Naive thymus-derived CD8-positive, alpha-beta T cell (primary cell): Measurements from ENCODE around the gene FAM118A. TPM values are rescaled to one million over a fixed set of nuclear protein-coding genes. Genes with fewer than 3 reads are reported as not detected.
"Not testable (repeated sequence)": the region's sequence is repeated elsewhere in the genome, so short reads cannot be mapped to it uniquely, and the experiment has no call there.

Experiments
- ATAC-seq, 2 donors: fragments of 150-1000 bp; cut with Tn5 transposase in 1 of 2; sonication (Bioruptor Pico), chemical (Tn5 transposase) in 1 of 2; 1 replicate in 1 of 2; 2 replicates in 1 of 2; pipeline ENCODE4 v1.10.0; 2021; ENCODE audit warnings: mild to moderate bottlenecking in 2 of 2, moderate library complexity in 2 of 2
- POLR2A ChIA-PET: fragments of 350-600 bp; sonication (Branson Sonifier 250); formaldehyde crosslinking; loops from one replicate; lab custom pipeline; 2021; ENCODE audit warnings: antibody characterized with exemption; lab: Charles Lee
- DNase-seq, 10 donors: peaks; one replicate each; pipeline versions ENCODE4 v3.0.0 to v3.0.0-alpha.2; 2020 to 2022
- H3K27ac Mint-ChIP-seq, 10 donors: one replicate each; pipeline ENCODE4 v1.8.0; 2020 to 2022; ENCODE audit warnings: mild to moderate bottlenecking in 10 of 10, mixed read lengths in 10 of 10, moderate library complexity in 4 of 10, inconsistent platforms in 1 of 10
- H3K27me3 Mint-ChIP-seq, 5 donors: one replicate each; pipeline ENCODE4 v1.8.0; 2021 to 2022; ENCODE audit warnings: mixed read lengths in 5 of 5
- H3K36me3 Mint-ChIP-seq, 3 donors: one replicate each; pipeline ENCODE4 v1.8.0; 2020 to 2022; ENCODE audit warnings: mixed read lengths in 3 of 3, mild to moderate bottlenecking in 2 of 3, inconsistent platforms in 1 of 3
- H3K4me1 Mint-ChIP-seq, 4 donors: one replicate each; pipeline ENCODE4 v1.8.0; 2021 to 2022; ENCODE audit warnings: mixed read lengths in 4 of 4
- H3K4me3 Mint-ChIP-seq, 10 donors: one replicate each; pipeline ENCODE4 v1.8.0; 2020 to 2022; ENCODE audit warnings: mild to moderate bottlenecking in 10 of 10, mixed read lengths in 10 of 10, moderate library complexity in 6 of 10, inconsistent platforms in 1 of 10
- H3K9me3 Mint-ChIP-seq, 9 donors: one replicate each; pipeline ENCODE4 v1.8.0; 2020 to 2022; ENCODE audit warnings: mixed read lengths in 9 of 9, mild to moderate bottlenecking in 3 of 9, inconsistent platforms in 1 of 9, moderate library complexity in 1 of 9
- polyA plus RNA-seq, 3 donors: library from polyadenylated mRNA; unstranded; fragments of 300-500 nt; fragmentation: Illumina TruSeq; gene quantifications; one replicate each; pipeline ENCODE4 v1.2.3, GENCODE V29; 2021
- total RNA-seq, 8 experiments: library from RNA in 2 of 8; stranded (reverse) in 2 of 8; gene quantifications; one replicate each; pipeline ENCODE4 v1.2.3 and lab custom pipeline; 2021 to 2026

FAM118A gene
- total and polyA plus RNA-seq, 5 experiments from 2014 or later, result 33.2 to 88.5 (median 67.8) TPM

DNA sequence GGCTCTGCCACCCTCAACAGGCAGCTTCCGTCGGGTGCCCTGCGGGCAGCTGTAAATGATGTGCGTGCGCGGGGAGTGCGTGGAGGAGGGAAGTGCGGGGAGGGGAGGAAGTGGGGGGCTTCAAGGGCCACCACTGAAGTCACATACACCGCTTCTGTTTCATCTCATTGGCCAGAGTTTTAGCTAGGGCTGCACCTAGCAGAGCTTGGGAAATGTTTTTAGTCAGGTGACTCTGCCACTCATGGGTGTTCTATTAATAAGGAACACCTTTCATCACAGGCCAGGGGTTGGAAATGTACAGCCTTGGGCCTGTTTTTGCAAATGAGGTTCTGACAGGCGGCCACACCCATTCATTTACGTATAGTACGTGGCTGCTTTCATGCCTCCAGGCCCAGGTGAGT, 14.6 kb downstream of the FAM118A start:
- peaks cover 26 to 60% (median 48%) of the 10 kb centered on the region in 4 donors for H3K4me1 Mint-ChIP-seq

DNA sequence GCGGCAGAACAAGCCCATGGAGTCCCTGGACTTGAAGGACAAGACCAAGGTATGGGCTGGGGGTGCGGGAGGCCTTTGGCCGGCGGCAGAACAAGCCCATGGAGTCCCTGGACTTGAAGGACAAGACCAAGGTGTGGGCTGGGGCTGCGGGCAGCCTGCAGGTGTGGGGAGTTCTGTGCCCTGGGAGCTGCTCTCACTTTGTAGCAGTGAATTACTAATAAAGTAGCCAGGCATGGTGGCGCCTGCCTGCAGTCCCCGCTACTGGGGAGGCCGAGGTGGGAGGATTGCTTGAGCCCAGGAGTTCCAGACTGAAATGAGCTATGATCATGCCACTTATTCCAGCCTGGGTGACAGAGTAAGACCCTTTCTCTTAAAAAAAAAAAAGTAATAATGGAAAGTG, 18.5 kb downstream of the FAM118A start:
- ATAC-seq, H3K4me3 Mint-ChIP-seq, POLR2A ChIA-PET, H3K27me3 Mint-ChIP-seq, H3K9me3 Mint-ChIP-seq, DNase-seq: not testable (repeated sequence)
- H3K27ac Mint-ChIP-seq, result peak overlapping the region in 3 of 10 donors; percentile 19 to 86 (median 37)
- peaks cover 19 to 34% (median 20%) of the 10 kb centered on the region in 4 donors for H3K4me1 Mint-ChIP-seq
- peaks cover 0 to 76% (median 23%) of the 10 kb centered on the region in 3 donors for H3K36me3 Mint-ChIP-seq

More for the DNA sequence above, 14.6 kb downstream of the FAM118A start:
- POLR2A ChIA-PET, result interaction anchor here (0.6 to 1.8 kb wide), 3 partner anchors 13 to 90 kb away, joined by 3 to 4 read pairs (median 4); partner anchors contain the start of genes RIBC2 and SMC1B
- ATAC-seq, result peak; percentile 29 to 67
- Mint-ChIP-seq H3K9me3 (no peaks in the 10 kb centered on the region), H3K36me3 (peaks cover 0 to 62% (median 26%) of the 10 kb centered on the region in 3 donors), H3K27me3 (no peaks in the 10 kb centered on the region), H3K27ac (peak overlapping the region in 9 of 10 donors; percentile 48 to 93 (median 85)), H3K4me3 (peak overlapping the region in 3 of 10 donors; percentile 10 to 30 (median 24))
- DNase-seq, result peak in 1 of 10 donors; percentile 59

DNA sequence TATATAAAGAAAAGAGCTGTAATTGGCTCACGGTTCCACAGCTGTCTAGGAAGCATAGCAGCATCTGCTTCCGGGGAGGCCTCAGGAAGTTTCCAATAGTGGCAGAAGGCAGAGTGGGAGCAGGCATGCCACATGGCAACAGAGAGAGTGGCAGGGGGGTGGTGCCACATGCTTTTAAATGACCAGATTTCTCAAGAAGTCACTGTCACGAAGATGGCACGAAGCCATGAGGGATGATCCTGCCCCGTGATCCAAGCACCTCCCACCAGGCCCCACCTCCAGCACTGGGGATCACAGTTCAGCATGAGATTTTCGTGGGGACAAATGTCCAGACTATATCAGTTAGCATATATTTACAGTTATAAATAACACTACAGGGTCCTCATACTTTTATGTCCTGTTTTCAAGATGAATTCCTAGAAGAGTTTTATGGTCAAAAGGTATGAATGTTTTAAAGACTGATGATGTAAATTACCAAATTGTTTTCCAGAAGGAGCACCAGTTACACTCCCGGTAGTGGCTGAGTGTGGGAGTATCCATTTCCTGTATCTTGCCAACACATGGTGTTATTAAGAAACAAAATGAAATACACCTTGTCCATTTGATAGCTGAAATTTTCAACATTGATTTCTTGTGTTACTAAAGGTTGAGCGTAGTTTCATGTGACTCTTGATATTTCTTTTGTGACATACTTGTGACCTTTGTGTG, 19.2 kb downstream of the FAM118A start:
- DNase-seq (no peak), ATAC-seq (no peak)
- POLR2A ChIA-PET, result no interaction called here
- Mint-ChIP-seq H3K27me3 (no peaks in the 10 kb centered on the region), H3K27ac (peak overlapping the region in 7 of 10 donors; percentile 37 to 86 (median 65)), H3K4me3 (no peak overlapping the region), H3K36me3 (peaks cover 0 to 76% (median 16%) of the 10 kb centered on the region in 3 donors), H3K4me1 (peaks cover 12 to 32% (median 15%) of the 10 kb centered on the region in 4 donors), H3K9me3 (no peaks in the 10 kb centered on the region)

DNA sequence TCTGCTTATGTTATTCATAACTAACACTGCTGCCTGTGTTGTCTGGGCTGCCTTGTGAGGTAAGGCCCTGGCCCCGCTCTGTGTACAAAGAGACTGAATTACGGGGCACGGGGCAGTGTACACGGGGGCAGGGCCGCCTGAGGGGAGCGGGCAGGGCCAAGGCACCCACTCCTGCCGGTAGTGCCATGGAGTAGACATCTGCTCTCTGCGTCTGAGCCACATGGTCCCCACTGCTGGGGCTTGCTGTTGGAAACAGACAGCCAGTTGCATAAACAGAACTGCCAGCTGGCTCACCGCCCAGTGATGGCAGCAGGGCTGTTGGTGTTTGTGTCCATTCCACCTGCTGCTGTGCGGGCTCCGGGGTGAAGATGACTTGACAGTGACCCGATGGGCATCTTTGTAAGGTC, 19.8 kb downstream of the FAM118A start:
- peaks cover 0 to 76% (median 12%) of the 10 kb centered on the region in 3 donors for H3K36me3 Mint-ChIP-seq
- peaks cover 10 to 32% (median 14%) of the 10 kb centered on the region in 4 donors for H3K4me1 Mint-ChIP-seq
- DNase-seq (no peak), ATAC-seq (no peak)
- peak overlapping the region in 4 of 10 donors; percentile 49 to 86 (median 70) for H3K27ac Mint-ChIP-seq
- H3K4me3 Mint-ChIP-seq, result no peak overlapping the region
- H3K9me3 Mint-ChIP-seq, result no peaks in the 10 kb centered on the region
- POLR2A ChIA-PET, result no interaction called here
- no peaks in the 10 kb centered on the region for H3K27me3 Mint-ChIP-seq

DNA sequence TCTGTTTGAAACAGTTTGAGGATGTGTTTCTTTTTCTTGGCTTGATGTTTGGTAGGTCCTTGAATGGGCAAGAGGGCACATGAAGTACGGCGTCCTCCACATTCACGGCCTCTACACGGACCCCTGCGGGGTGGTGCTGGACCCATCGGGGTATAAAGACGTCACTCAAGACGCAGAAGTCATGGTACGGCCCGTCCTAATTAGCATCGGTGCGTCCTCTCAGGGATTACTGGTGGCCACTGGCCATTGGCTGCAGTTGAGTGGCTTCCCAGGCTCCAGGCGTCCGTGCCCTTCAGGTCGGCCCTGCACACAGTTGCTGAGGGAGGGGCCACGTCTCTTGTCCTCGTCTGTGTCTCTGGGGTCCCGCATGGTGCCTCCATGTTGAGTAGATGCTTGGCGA, 20.8 kb downstream of the FAM118A start:
- Mint-ChIP-seq H3K4me1 (peaks cover 3 to 28% (median 8%) of the 10 kb centered on the region in 4 donors), H3K9me3 (no peaks in the 10 kb centered on the region), H3K27me3 (no peaks in the 10 kb centered on the region), H3K4me3 (no peak overlapping the region), H3K27ac (peak overlapping the region in 5 of 10 donors; percentile 28 to 82 (median 51)), H3K36me3 (peaks cover 0 to 74% (median 13%) of the 10 kb centered on the region in 3 donors)
- ATAC-seq (no peak), DNase-seq (no peak)
- POLR2A ChIA-PET, result no interaction called here

DNA sequence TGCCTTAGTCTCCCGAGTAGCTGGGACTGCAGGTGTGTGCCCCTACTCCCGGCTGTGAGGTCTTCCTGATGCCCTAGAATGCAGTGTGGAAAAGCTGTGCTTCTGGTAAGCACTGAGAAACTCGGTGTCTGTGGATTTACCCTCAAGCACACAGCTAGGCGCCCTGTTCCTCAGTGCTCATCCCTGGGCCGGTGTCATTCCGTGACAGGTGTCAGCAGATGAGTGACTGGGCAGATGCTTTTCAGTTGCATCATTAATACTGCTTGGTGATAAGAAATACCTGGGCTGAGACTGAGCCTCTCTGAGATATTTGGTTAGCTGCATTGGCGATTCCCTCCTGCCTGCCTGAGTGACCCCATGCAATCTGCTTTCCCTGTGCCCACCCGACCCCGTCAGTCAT, 21.8 kb downstream of the FAM118A start:
- no peak for DNase-seq
- peaks cover 4 to 32% (median 10%) of the 10 kb centered on the region in 4 donors for H3K4me1 Mint-ChIP-seq
- no peak for ATAC-seq
- POLR2A ChIA-PET, result interaction anchor here (1.3 kb wide), 1 partner anchor 10 kb away, joined by 3 read pairs; no protein-coding TSS in a partner anchor
- no peaks in the 10 kb centered on the region for H3K27me3 Mint-ChIP-seq
- no peak overlapping the region for H3K4me3 Mint-ChIP-seq
- H3K27ac Mint-ChIP-seq, result peak overlapping the region in 5 of 10 donors; percentile 17 to 82 (median 36)
- peaks cover 0 to 77% (median 10%) of the 10 kb centered on the region in 3 donors for H3K36me3 Mint-ChIP-seq
- H3K9me3 Mint-ChIP-seq, result no peaks in the 10 kb centered on the region

DNA sequence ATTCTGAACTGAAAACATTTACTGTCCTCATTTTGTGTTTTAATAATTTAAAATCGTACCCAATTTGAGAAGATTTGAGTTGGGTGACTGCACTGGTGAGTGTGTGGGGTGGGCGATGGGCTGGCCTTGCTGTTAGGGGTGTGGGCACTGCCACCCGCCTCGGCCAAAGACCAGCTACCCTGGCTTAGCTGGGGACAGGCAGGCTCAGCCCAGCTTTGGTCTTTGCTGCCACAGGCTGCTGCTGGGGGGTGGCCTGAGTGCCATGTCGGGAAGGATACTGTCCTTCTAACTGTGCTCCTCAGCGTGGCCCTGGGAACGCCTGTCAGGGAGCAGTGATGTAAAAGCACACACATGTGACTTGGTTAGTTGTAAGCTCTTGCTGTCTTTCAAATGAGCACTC, 22.3 kb downstream of the FAM118A start:
- no peak for ATAC-seq
- H3K27ac Mint-ChIP-seq, result peak overlapping the region in 3 of 10 donors; percentile 17 to 70 (median 53)

DNA sequence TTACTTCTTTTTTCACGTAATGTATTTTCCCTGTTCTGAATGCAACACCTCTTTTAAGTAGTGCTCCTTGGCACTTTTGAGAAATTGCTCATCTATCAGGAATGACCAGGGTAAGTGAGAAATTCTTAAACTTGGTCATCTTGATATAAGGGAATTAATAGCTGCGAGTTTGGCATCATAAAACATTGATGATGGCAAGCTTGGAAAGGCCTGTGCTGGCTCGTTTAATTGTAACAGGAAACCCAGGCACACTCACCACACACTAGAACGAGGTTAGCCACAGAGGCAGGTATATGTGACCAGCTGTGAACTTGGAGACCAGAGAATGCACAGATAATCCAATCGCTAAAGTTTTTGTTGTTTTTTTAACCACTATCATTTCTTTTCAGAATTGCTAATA, 24.3 kb downstream of the FAM118A start:
- ATAC-seq (no peak), DNase-seq (no peak)
- POLR2A ChIA-PET, result interaction anchor here (0.6 kb wide), 1 partner anchor 32 kb away, joined by 3 read pairs; no protein-coding TSS in a partner anchor
- Mint-ChIP-seq H3K4me1 (peaks cover 13 to 47% (median 29%) of the 10 kb centered on the region in 4 donors), H3K36me3 (peaks cover 0 to 86% (median 24%) of the 10 kb centered on the region in 3 donors), H3K27me3 (no peaks in the 10 kb centered on the region), H3K4me3 (no peak overlapping the region), H3K27ac (peak overlapping the region in 9 of 10 donors; percentile 50 to 97 (median 71)), H3K9me3 (no peaks in the 10 kb centered on the region)

More for the DNA sequence above, 22.3 kb downstream of the FAM118A start:
- peaks cover 9 to 37% (median 15%) of the 10 kb centered on the region in 4 donors for H3K4me1 Mint-ChIP-seq
- H3K9me3 Mint-ChIP-seq, result no peaks in the 10 kb centered on the region
- POLR2A ChIA-PET, result interaction anchor here (1.3 kb wide), 1 partner anchor 9 kb away, joined by 3 read pairs; no protein-coding TSS in a partner anchor
- DNase-seq, result no peak
- H3K4me3 Mint-ChIP-seq, result no peak overlapping the region
- no peaks in the 10 kb centered on the region for H3K27me3 Mint-ChIP-seq
- peaks cover 0 to 81% (median 12%) of the 10 kb centered on the region in 3 donors for H3K36me3 Mint-ChIP-seq

DNA sequence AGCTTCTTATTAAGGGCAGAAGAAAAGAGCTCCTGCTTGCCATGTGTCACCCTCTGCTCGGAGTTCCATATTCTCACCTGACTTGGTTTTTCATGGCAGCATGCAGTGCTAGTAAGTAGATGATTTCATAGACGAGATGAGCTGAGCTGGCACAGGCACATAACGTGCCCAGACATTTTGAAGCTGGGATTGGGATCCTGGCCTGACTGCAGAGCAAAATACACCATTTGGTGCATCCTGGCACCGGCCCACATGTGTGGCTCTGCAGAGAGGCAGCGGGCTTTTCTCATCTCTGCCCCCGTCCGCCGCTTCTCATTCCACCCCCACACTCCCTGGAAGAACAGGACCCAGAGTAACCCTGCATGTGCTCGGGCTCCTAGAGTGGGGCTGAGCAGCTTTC, 24.8 kb downstream of the FAM118A start:
- POLR2A ChIA-PET, result no interaction called here
- Mint-ChIP-seq H3K4me1 (peaks cover 13 to 45% (median 29%) of the 10 kb centered on the region in 4 donors), H3K9me3 (no peaks in the 10 kb centered on the region), H3K36me3 (peaks cover 0 to 83% (median 24%) of the 10 kb centered on the region in 3 donors), H3K4me3 (no peak overlapping the region), H3K27me3 (no peaks in the 10 kb centered on the region), H3K27ac (peak overlapping the region in 9 of 10 donors; percentile 68 to 98 (median 71))
- no peak for ATAC-seq
- no peak for DNase-seq

DNA sequence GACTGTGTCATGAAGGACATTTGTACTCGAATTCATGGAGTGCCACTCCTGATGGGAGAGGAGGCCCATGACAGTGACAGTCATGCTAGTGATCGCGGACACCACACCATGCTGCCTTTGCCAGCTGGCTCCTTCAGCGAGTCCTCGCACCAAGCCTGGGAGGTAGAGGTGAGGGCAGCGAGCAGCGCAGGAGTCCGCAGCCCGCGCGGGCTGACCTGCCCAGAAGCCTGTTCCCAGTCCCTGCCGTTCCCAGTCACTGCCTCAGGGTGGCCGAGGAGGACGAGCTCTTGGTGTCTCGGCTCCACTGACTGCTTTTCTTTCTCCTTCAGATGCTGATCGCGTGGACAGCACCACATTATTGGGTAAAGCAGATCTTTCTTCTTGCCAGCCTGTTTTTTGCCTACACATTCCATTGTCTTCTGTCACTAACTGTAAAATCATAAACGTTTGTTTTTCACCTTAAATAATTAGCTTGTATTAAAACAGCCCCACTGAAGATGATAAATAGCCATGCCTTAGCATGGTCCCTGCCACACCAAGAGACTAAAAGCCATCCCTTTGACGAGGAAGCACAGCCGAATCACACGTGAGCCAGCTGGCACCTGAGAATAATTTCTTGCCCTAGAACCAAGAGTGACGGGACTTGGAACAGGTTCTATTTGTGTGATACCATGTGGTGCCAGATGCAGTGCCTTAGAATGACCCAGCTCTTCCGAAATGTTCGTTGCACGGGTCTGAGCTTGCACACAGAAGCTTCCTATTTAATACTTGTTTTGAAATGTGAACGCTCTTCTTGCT, 25.5 kb downstream of the FAM118A start:
- Mint-ChIP-seq H3K36me3 (peaks cover 0 to 87% (median 27%) of the 10 kb centered on the region in 3 donors), H3K27ac (peak overlapping the region in 8 of 10 donors; percentile 15 to 99 (median 97)), H3K4me3 (no peak overlapping the region), H3K9me3 (no peaks in the 10 kb centered on the region), H3K4me1 (peaks cover 13 to 51% (median 34%) of the 10 kb centered on the region in 4 donors), H3K27me3 (no peaks in the 10 kb centered on the region)
- ATAC-seq (no peak), DNase-seq (no peak)
- POLR2A ChIA-PET, result interaction anchor here (1.2 to 1.3 kb wide), 2 partner anchors 13 to 25 kb away, joined by 3 to 5 read pairs; partner anchors contain the start of gene FAM118A

DNA sequence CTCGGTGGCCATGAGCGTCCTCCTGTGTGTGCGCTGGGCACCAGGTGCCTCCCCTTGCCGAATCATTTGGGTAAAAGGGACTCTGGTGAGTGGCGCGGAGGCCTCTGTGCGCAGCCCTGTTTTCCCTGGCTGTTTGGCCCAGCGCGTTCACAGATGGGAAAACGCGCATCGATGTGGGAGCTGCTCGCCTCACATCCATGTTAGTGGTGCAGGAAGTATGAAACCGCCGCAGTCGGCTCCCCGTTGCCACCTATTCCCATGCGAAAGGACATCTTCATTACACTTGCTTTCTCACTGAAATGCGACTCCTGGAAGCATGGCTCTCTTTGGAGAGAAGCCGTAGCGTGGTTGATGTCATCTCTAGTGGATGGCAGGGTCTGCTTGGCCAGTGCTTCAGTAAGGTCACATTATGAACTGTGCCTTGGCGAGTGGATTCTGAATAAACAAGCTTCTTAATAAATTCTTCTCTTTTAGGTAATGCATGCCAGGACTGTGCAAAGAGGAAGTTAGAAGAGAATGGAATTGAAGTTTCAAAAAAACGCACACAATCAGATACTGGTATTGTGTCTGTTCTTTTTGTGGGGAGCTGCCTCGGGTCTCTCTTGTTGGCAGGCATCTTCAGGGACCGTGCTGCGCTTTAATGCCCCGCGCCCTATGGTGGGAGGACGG, 26.3 kb downstream of the FAM118A start:
- POLR2A ChIA-PET, result interaction anchor here (0.6 to 1.3 kb wide), 3 partner anchors 11 to 26 kb away, joined by 3 to 5 read pairs (median 4); partner anchors contain the start of gene FAM118A

More for the DNA sequence above, 26.3 kb downstream of the FAM118A start:
- Mint-ChIP-seq H3K4me3 (peak overlapping the region in 5 of 10 donors; percentile 9 to 75 (median 57)), H3K27ac (peak overlapping the region in 9 of 10 donors; percentile 97 to 99 (median 97)), H3K27me3 (no peaks in the 10 kb centered on the region), H3K36me3 (peaks cover 0 to 84% (median 29%) of the 10 kb centered on the region in 3 donors), H3K9me3 (no peaks in the 10 kb centered on the region), H3K4me1 (peaks cover 15 to 59% (median 39%) of the 10 kb centered on the region in 4 donors)
- ATAC-seq (no peak), DNase-seq (no peak)
